Stimulated activated CD4-positive, alpha-beta T cell treated with anti-CD3 and anti-CD28 coated beads, Interleukin-12 subunit alpha, Interleukin-12 subunit beta, amount 100 ng/mL, for 48 hours (primary cell): Measurements from ENCODE around the gene TNK2.
"Not testable (repeated sequence)": the region's sequence is repeated elsewhere in the genome, so short reads cannot be mapped to it uniquely, and the experiment has no call there.

Source experiments
- DNase-seq, 3 donors: peaks; one replicate each; pipeline ENCODE4 v3.0.0-alpha.2; 2020; ENCODE audit warnings: low read depth in 2 of 3, low spot score in 1 of 3

The TNK2 gene

DNA sequence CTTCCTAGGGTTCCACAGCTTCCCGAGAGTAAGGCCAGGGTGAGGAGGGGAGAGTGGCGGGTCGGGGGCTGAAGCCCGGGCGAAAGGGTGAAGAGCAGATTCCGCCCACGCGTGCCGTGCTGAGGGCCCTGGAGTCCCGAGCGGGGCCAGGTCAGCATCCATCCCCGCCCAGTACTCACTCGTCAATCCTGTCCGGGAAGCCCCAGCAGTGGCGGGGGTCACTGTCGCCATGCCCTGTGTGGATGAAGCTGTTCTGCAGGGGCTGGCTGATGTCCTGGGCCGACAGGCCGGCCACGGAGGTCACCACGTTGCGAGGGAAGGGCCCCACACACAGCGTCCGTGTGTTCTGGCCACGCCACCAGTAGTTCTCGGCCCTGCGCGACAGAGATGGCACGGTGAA, 36.3 kb downstream of the TNK2 start:
- DNase-seq, result no peak

GRCh38 chr3:195871686-195872085, 36.7 kb downstream of the TNK2 start:
- DNase-seq, result not testable (repeated sequence)

- DNase-seq, result no peak
These were observed 37.4 kb downstream of the TNK2 start for GRCh38 chr3:195870937-195871336.

GRCh38 chr3:195870442-195870841, 37.9 kb downstream of the TNK2 start:
- DNase-seq, result no peak

DNA sequence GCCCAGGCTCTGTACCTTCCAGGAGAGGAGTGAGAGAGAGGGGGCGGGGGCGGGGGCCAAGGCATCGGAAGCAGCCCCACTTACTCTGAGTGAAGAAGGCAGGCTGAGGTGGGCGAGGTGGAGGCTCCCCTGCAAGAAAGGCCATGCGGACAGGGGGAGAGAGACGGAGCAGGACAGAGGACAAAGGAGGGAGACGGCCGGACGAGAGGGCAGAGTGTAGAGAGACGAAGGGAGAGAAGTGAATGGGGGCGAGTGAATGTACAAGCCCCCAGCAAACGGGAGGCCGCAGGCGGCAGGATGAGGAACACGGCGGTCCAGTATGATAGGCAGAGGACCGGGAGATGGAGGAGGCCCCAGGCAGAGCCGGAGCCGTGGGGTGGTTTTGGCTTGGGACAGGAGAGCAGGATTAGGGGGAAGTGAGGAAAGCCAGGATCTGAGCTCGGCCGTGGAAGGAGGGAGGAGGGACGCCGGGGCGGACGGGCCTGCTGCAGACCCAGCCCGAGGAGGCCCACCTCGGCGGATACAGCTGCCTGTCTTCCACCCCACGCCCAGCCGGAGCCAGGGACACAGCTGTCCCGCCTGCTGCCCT, 38.8 kb downstream of the TNK2 start:
- DNase-seq, result no peak

- DNase-seq, result no peak
These were observed 39.4 kb downstream of the TNK2 start for GRCh38 chr3:195868866-195869412.

DNA sequence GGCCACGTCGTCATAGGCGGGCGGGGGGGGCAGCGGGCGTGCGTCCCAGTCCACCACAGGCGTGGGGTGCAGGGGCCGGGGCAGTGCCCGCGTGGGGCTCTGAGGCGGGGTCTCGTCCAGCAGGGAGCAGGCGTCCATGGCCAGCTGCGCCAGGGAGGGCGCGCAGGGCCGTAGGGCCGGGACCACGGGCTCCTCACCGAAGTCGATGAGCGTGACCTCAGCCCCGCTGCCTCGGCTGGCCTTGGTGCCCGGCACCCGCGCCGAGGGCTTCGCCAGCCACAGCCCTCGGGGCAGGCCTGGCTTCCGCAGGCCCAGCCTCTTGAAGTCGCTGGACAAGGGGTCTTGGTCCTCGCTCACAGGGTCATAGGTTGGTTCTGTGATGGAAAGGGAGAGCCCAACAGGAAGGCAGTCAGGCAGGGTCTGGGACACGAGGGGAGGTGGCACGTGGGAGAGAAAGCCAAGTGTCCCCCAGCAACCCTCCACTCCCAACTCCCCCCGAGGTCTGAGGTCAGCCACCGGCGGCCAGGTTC, 40.0 kb downstream of the TNK2 start:
- DNase-seq, result no peak

DNA sequence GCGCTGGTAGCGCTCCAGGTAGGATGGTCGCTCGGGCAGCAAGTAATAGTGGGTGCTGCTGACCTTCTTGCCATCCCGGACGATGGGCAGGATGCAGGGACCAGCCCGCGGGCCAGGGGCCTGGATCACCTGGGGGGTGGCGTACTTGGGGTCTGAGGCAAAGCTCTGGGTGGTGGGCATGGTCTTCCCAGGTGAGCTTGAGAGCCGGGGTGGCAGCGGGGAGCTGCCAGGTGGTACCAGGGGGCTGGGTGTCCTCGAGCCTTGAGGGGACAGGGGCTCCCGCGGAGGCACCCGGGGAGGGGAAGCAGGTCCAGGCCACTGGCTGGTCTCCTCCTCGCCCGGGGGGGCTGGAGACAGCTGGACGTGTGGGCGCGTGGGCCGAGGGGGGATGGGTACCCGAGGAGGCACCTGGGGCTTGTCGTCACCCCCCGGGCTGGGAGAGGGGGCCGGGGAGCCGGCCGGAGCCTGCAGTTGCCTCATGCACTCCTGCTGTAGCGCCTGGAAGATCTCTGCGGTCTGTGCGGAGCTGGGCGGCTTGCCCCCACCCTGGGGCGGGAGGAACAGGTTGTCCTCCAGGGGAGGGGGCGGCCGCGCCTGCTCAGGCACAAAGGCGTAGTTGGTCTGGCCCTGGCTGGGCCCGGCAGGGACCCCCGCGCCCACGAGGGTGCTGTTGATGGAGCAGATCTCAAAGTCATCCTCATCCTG, 40.6 kb downstream of the TNK2 start:
- DNase-seq, result no peak

GRCh38 chr3:195866686-195867511, 41.5 kb downstream of the TNK2 start:
- DNase-seq, result no peak

- DNase-seq, result no peak
These were observed 42.6 kb downstream of the TNK2 start for GRCh38 chr3:195865752-195866151.

- peak; percentile 59 to 67 (median 62) for DNase-seq
These were observed 45.0 kb downstream of the TNK2 start for GRCh38 chr3:195863121-195864061.

- not testable (repeated sequence) for DNase-seq
These were observed 46.0 kb downstream of the TNK2 start for GRCh38 chr3:195862318-195862717.

- DNase-seq, result no peak
These were observed 47.9 kb downstream of the TNK2 start for GRCh38 chr3:195860456-195860855.

GRCh38 chr3:195859846-195860411, 48.4 kb downstream of the TNK2 start:
- no peak for DNase-seq

GRCh38 chr3:195859061-195859845, 49.1 kb downstream of the TNK2 start:
- DNase-seq, result peak; percentile 55 to 92 (median 67)

GRCh38 chr3:195856410-195857084, 51.8 kb downstream of the TNK2 start:
- no peak for DNase-seq

- DNase-seq, result no peak
These were observed 52.6 kb downstream of the TNK2 start for GRCh38 chr3:195855471-195856409.
